IMR-90 (cell line): ENCODE measurements around the gene CYRIA. TPM values are rescaled to one million over a fixed set of nuclear protein-coding genes. Genes with fewer than 3 reads are reported as not detected.

ENCODE experiments used
- ATAC-seq: fragments of 200-7000 bp; cut with Tn5 transposase; 2 replicates; pipeline ENCODE4 v1.9.1; 2020; ENCODE audit warnings: low read depth, mild to moderate bottlenecking, moderate library complexity
- BruUV-seq: library from RNA; stranded (reverse); fragments of 400-500 nt; replicated peaks from 2 replicates; lab custom pipeline; 2021; lab: Mats Ljungman, UMichigan
- CTCF ChIA-PET: fragments of 300-600 bp; formaldehyde crosslinking; extraction: SDS; loops from one replicate; lab custom pipeline; 2021; ENCODE audit warnings: antibody characterized with exemption; lab: Yijun Ruan, JAX
- POLR2A ChIA-PET: fragments of 300-600 bp; sonication (Branson Sonifier 250); formaldehyde crosslinking; loops from one replicate; lab custom pipeline; 2022; ENCODE audit warnings: antibody characterized with exemption; ENCODE audit not compliant: unreplicated experiment; lab: Charles Lee
- DNase-seq: peaks from one replicate; pipeline ENCODE4 v3.0.0; 2013
- H2AFZ ChIP-seq: replicated peaks from 2 replicates; pipeline ENCODE3; 2013; ENCODE audit warnings: low read length, mild to moderate bottlenecking; ENCODE audit not compliant: poor library complexity
- H2AK5ac ChIP-seq: 2 replicates; pipeline ENCODE4 v1.6.1; 2013; ENCODE audit warnings: low read depth, low read length, inconsistent platforms
- H2AK9ac ChIP-seq: replicated peaks from 2 replicates; pipeline ENCODE3; 2013; ENCODE audit warnings: mild to moderate bottlenecking, low read depth, low read length, moderate library complexity; ENCODE audit not compliant: poor library complexity
- H2BK120ac ChIP-seq: 2 replicates; pipeline ENCODE4 v1.6.1; 2013; ENCODE audit warnings: low read depth, low read length, inconsistent platforms
- H2BK15ac ChIP-seq: 3 replicates; pipeline ENCODE4 v1.6.1; 2013; ENCODE audit warnings: low read depth, low read length, inconsistent platforms
- H2BK20ac ChIP-seq: 2 replicates; pipeline ENCODE4 v1.6.1; 2013; ENCODE audit warnings: low read depth, mild to moderate bottlenecking, inconsistent platforms, low read length, moderate library complexity
- H2BK5ac ChIP-seq: 2 replicates; pipeline ENCODE4 v1.6.1; 2013; ENCODE audit warnings: mild to moderate bottlenecking, low read depth, low read length, inconsistent platforms; ENCODE audit not compliant: poor library complexity, severe bottlenecking
- H3K14ac ChIP-seq: replicated peaks from 2 replicates; pipeline ENCODE4 v1.6.1; 2013; ENCODE audit warnings: low read depth, low read length, inconsistent platforms
- H3K18ac ChIP-seq: 2 replicates; pipeline ENCODE4 v1.6.1; 2013; ENCODE audit warnings: low read depth, low read length, control low read depth
- H3K23ac ChIP-seq: 2 replicates; pipeline ENCODE4 v1.6.1; 2013; ENCODE audit warnings: low read depth, low read length, inconsistent platforms
- H3K27ac ChIP-seq: 2 replicates; pipeline ENCODE4 v1.5.1; 2013; ENCODE audit warnings: mild to moderate bottlenecking, control low read depth, low read length; ENCODE audit not compliant: insufficient read depth
- H3K27me3 ChIP-seq: 2 replicates; pipeline ENCODE4 v1.6.1; 2013; ENCODE audit warnings: low read length; ENCODE audit not compliant: control insufficient read depth, insufficient read depth
- H3K36me3 ChIP-seq: 2 replicates; pipeline ENCODE4 v1.6.1; 2013; ENCODE audit warnings: low read length, mixed read lengths; ENCODE audit not compliant: control insufficient read depth, insufficient read depth
- H3K4ac ChIP-seq: 2 replicates; pipeline ENCODE4 v1.6.1; 2013; ENCODE audit warnings: low read depth, low read length, inconsistent platforms
- H3K4me1 ChIP-seq: 2 replicates; pipeline ENCODE4 v1.6.1; 2013; ENCODE audit warnings: low read length, mixed read lengths; ENCODE audit not compliant: control insufficient read depth, insufficient read depth
- H3K4me2 ChIP-seq: 2 replicates; pipeline ENCODE4 v1.6.1; 2013; ENCODE audit warnings: low read depth, mild to moderate bottlenecking, control low read depth, low read length, moderate library complexity
- H3K4me3 ChIP-seq: 2 replicates; pipeline ENCODE4 v1.5.1; 2013; ENCODE audit warnings: low read depth, mild to moderate bottlenecking, control low read depth, low read length, moderate library complexity; ENCODE audit not compliant: insufficient read depth
- H3K56ac ChIP-seq: 2 replicates; pipeline ENCODE4 v1.6.1; 2013; ENCODE audit warnings: low read length, inconsistent platforms; ENCODE audit not compliant: insufficient read depth; ENCODE audit errors: extremely low read depth
- H3K79me1 ChIP-seq, 2 experiments: 2 replicates each; pipeline ENCODE4 v1.6.1; 2013; ENCODE audit warnings: low read length in 2 of 2, inconsistent platforms in 1 of 2, low read depth in 1 of 2
- H3K9ac ChIP-seq: 2 replicates; pipeline ENCODE4 v1.6.1; 2013; ENCODE audit warnings: low read depth, low read length, control low read depth
- H3K9me1 ChIP-seq: 2 replicates; pipeline ENCODE4 v1.6.1; 2013; ENCODE audit warnings: low read length, inconsistent platforms; ENCODE audit not compliant: insufficient read depth
- H3K9me3 ChIP-seq: 2 replicates; pipeline ENCODE4 v1.6.1; 2013; ENCODE audit warnings: low read length; ENCODE audit not compliant: control insufficient read depth, insufficient read depth
- H4K20me1 ChIP-seq: 2 replicates; pipeline ENCODE4 v1.6.1; 2013; ENCODE audit warnings: low read length, inconsistent platforms; ENCODE audit not compliant: insufficient read depth
- H4K5ac ChIP-seq: 2 replicates; pipeline ENCODE4 v1.6.1; 2013; ENCODE audit warnings: mild to moderate bottlenecking, low read depth, low read length, control low read depth
- H4K8ac ChIP-seq, 2 experiments: 2 replicates each; pipeline ENCODE4 v1.6.1; 2013; ENCODE audit warnings: low read depth in 2 of 2, low read length in 2 of 2, control low read depth in 1 of 2, inconsistent platforms in 1 of 2
- H4K91ac ChIP-seq: 2 replicates; pipeline ENCODE4 v1.6.1; 2013; ENCODE audit warnings: low read depth, low read length, inconsistent platforms; ENCODE audit not compliant: insufficient read depth
- CEBPB ChIP-seq: IDR thresholded peaks from 2 replicates; pipeline ENCODE4 v1.6.1; 2012; ENCODE audit warnings: low read depth, low read length, improper control_type of control experiment
- MAFK ChIP-seq: IDR thresholded peaks from 2 replicates; pipeline ENCODE4 v1.6.1; 2012; ENCODE audit warnings: low read depth, low read length, improper control_type of control experiment
- MAZ ChIP-seq: IDR thresholded peaks from 2 replicates; pipeline ENCODE4 v1.6.1; 2012; ENCODE audit warnings: low read depth, mild to moderate bottlenecking, low read length, improper control_type of control experiment, moderate library complexity, borderline replicate concordance
- POLR2A ChIP-seq: IDR thresholded peaks from 2 replicates; pipeline ENCODE4 v1.6.1; 2012; ENCODE audit warnings: mild to moderate bottlenecking, low read depth, low read length
- RAD21 ChIP-seq: IDR thresholded peaks from 2 replicates; pipeline ENCODE4 v1.6.1; 2012; ENCODE audit warnings: low read length, improper control_type of control experiment
- RFX5 ChIP-seq: IDR thresholded peaks from 2 replicates; pipeline ENCODE4 v1.8.0; 2012; ENCODE audit warnings: low read depth, mild to moderate bottlenecking, low read length, moderate library complexity
- SMC3 ChIP-seq: fragments of 150-350 bp; IDR thresholded peaks from 2 replicates; pipeline ENCODE4 v1.6.1; 2016; ENCODE audit warnings: low read depth, mild to moderate bottlenecking, antibody characterized with exemption, low read length, moderate library complexity
- WGBS, 2 experiments: methylation state at CpG; one replicate each; pipeline versions ENCODE4 v1.1.5 to v1.1.7; 2013; ENCODE audit warnings: missing lambda C conversion rate in 2 of 2; ENCODE audit not compliant: insufficient read length in 1 of 2; ENCODE audit errors: extremely low coverage in 2 of 2; 5-methylcytosine and 5-hydroxymethylcytosine counted together
- dilution Hi-C: fragments of 300-500 bp; cut with HindIII; formaldehyde crosslinking; loops from one replicate; pipeline ENCODE4 v1.14.3; 2018; ENCODE audit warnings: low sequenced_read_pairs; ENCODE audit not compliant: unreplicated experiment
- in situ Hi-C: fragments of 300-500 bp; cut with MboI; formaldehyde crosslinking; loops from 3 replicates; pipeline ENCODE4 v1.14.3; 2019; ENCODE audit warnings: low sequenced_read_pairs, inconsistent platforms, mixed read lengths
- intact Hi-C: fragments of 100-400 bp; cut with micrococcal nuclease; formaldehyde crosslinking; loops from 2 replicates; pipeline ENCODE4 v1.10.0; 2022
- polyA plus RNA-seq, 3 experiments: library from polyadenylated mRNA; depleted of rRNA; stranded (reverse); fragments of >200 nt; gene quantifications; 2 replicates each; pipeline ENCODE4 v1.2.3, GENCODE V29; 2012; ENCODE audit warnings: low replicate concordance in 1 of 3
- total RNA-seq: library from RNA; depleted of rRNA; stranded (reverse); fragments of >200 nt; gene quantifications from 2 replicates; pipeline ENCODE4 v1.2.3, GENCODE V29; 2012

The CYRIA gene
- total and polyA plus RNA-seq, 2 of the 4 experiments (the other 2 are of a cell fraction), result 1.7 to 3.8 TPM

DNA sequence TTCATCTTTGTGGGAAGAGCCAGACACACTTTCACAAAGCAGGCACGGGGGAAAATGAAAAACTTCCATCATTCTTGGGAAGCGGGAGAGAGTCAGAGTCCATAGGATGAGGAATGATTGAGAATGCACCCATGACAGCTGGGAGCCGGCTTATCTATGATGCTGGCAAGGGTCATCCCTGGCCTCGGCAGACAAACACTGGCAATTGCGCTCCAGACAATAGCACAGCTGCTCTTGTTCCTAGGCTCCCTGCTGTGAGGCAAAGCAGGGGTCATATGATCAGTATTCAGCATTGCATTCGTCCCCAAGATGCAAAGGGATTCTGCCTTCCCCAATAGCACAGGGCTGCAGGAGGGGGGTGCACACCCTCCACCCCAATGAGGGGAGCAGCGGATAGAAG lies 33.0 kb downstream of the CYRIA start:
- WGBS, 2 experiments, result no CpG with 5 or more reads among the region's 7 CpGs
- CTCF ChIA-PET, result no interaction called here

More for the DNA sequence above, 33.0 kb downstream of the CYRIA start:
- H2BK120ac ChIP-seq, result no peak overlapping the region
- H2BK20ac ChIP-seq, result no peak overlapping the region
- H3K27ac ChIP-seq, result no peak overlapping the region
- H3K18ac ChIP-seq, result no peak overlapping the region
- BruUV-seq, result no TSS peak
- no peak overlapping the region for H2BK15ac ChIP-seq
- H2AK5ac ChIP-seq, result no peak overlapping the region
- no peak for DNase-seq
- no peak overlapping the region for H3K4me2 ChIP-seq
- no peaks in the 10 kb centered on the region for H3K9me3 ChIP-seq
- POLR2A ChIA-PET, result no interaction called here
- H3K9me1 ChIP-seq, result no peaks in the 10 kb centered on the region
- H4K5ac ChIP-seq, result no peak overlapping the region
- intact Hi-C loops (no loop called here), in situ Hi-C loops (no loop called here), dilution Hi-C loops (no loop called here)
- no peaks in the 10 kb centered on the region for H3K79me1 ChIP-seq
- H2AFZ ChIP-seq, result no peak overlapping the region
- no peak overlapping the region for H3K56ac ChIP-seq
- H3K4ac ChIP-seq, result no peak overlapping the region
- ATAC-seq, result no peak
- H3K23ac ChIP-seq, result no peak overlapping the region
- no peak overlapping the region for H3K4me3 ChIP-seq
- peaks cover 19% of the 10 kb centered on the region for H3K4me1 ChIP-seq
- H3K36me3 ChIP-seq, result no peaks in the 10 kb centered on the region
- no peaks in the 10 kb centered on the region for H4K20me1 ChIP-seq
- H2BK5ac ChIP-seq, result no peak overlapping the region
- no peak overlapping the region for H3K14ac ChIP-seq
- no peak overlapping the region for H4K91ac ChIP-seq
- no peak overlapping the region for H3K9ac ChIP-seq
- H2AK9ac ChIP-seq, result no peak overlapping the region
- H4K8ac ChIP-seq, result no peak overlapping the region
- TF ChIP-seq MAZ, result no peak
- TF ChIP-seq CEBPB, result no peak
- TF ChIP-seq MAFK, result no peak
- TF ChIP-seq RFX5, result no peak
- no peak for TF ChIP-seq POLR2A
- TF ChIP-seq RAD21, result no peak
- no peak for TF ChIP-seq SMC3
- no peaks in the 10 kb centered on the region for H3K27me3 ChIP-seq
